ENCODE data around the gene ALG8.

ALG8 gene

GRCh38 chr11:78158987-78159652 lies 19.7 kb upstream of the ALG8 start:
- no peak for DNase-seq

- DNase-seq = no peak
Measured at GRCh38 chr11:78156127-78156844, 16.9 kb upstream of the ALG8 start.

- DNase-seq = no peak
Measured at GRCh38 chr11:78151804-78152203, 12.4 kb upstream of the ALG8 start.

GRCh38 chr11:78150754-78151153 lies 11.3 kb upstream of the ALG8 start:
- DNase-seq = no peak

- DNase-seq = no peak
Measured at GRCh38 chr11:78150346-78150745, 10.9 kb upstream of the ALG8 start.

GRCh38 chr11:78149646-78150045 lies 10.2 kb upstream of the ALG8 start:
- peak; percentile 20 to 53 for DNase-seq

- no peak for DNase-seq
Measured at GRCh38 chr11:78147807-78148206, 8.4 kb upstream of the ALG8 start.

- no peak for DNase-seq
Measured at GRCh38 chr11:78145511-78146025, 6.1 kb upstream of the ALG8 start.

GRCh38 chr11:78140392-78141077 lies 1.1 kb upstream of the ALG8 start:
- peak in 1 of 2 donors; percentile 35 for DNase-seq

- DNase-seq = peak; percentile 39 to 43
Measured at GRCh38 chr11:78138694-78139421, 568 bp downstream of the ALG8 start.

- no peak for DNase-seq
Measured at GRCh38 chr11:78138291-78138690, 1.1 kb downstream of the ALG8 start.

GRCh38 chr11:78132475-78132874 lies 7.0 kb downstream of the ALG8 start:
- no peak for DNase-seq

GRCh38 chr11:78131956-78132355 lies 7.5 kb downstream of the ALG8 start:
- no peak for DNase-seq

GRCh38 chr11:78127403-78127802 lies 12.0 kb downstream of the ALG8 start:
- DNase-seq = no peak

- no peak for DNase-seq
Measured at GRCh38 chr11:78112582-78113275, 26.7 kb downstream of the ALG8 start.

- no peak for DNase-seq
Measured at GRCh38 chr11:78111298-78111697, 28.1 kb downstream of the ALG8 start.

GRCh38 chr11:78110830-78111229 lies 28.6 kb downstream of the ALG8 start:
- DNase-seq = no peak

- no peak for DNase-seq
Measured at GRCh38 chr11:78110351-78110750, 29.1 kb downstream of the ALG8 start.

GRCh38 chr11:78109081-78110015 lies 30.1 kb downstream of the ALG8 start:
- no peak for DNase-seq

- DNase-seq = no peak
Measured at GRCh38 chr11:78100676-78101472, 38.6 kb downstream of the ALG8 start.
